ENCODE data around the gene PLEKHO2.

Gene PLEKHO2

GRCh38 chr15:64916365-64916764 is 74.7 kb downstream of the PLEKHO2 start:
- Histone ChIP-seq H3K4me2 (ENCODE audit: low read length) (no peak overlapping the region), H3K4me3 (ENCODE audit: low read length) (no peak overlapping the region)

GRCh38 chr15:64917211-64917610 is 75.5 kb downstream of the PLEKHO2 start:
- Histone ChIP-seq H3K9me2 (replicated peaks; ENCODE audit: control insufficient read depth, low read length) (no peaks in the 10 kb centered on the region), H3K4me1 (ENCODE audit: control insufficient read depth, low read length) (no peaks in the 10 kb centered on the region), H3K27ac (ENCODE audit: low read depth, low read length) (no peak overlapping the region), H3K4me2 (ENCODE audit: low read length) (no peak overlapping the region), H3K4me3 (ENCODE audit: low read length) (no peak overlapping the region), H4K20me1 (ENCODE audit: control insufficient read depth, insufficient read depth, low read depth, low read length) (no peaks in the 10 kb centered on the region; the same call in 1 of the 2 replicates), H3K27me3 (ENCODE audit: control insufficient read depth, low read length) (peaks cover 5% of the 10 kb centered on the region; the same call in 1 of the 2 replicates), H3K9me3 (ENCODE audit: control insufficient read depth, insufficient read depth, low read length) (no peaks in the 10 kb centered on the region), H3K79me2 (ENCODE audit: control insufficient read depth, low read length) (no peaks in the 10 kb centered on the region), H3F3A (ENCODE audit: control insufficient read depth, insufficient read depth) (no peaks in the 10 kb centered on the region), H3K36me3 (ENCODE audit: control insufficient read depth, low read length) (no peaks in the 10 kb centered on the region)
- TF ChIP-seq EZH2phosphoT487 (IDR thresholded peaks at IDR 0.05; ENCODE audit: borderline replicate concordance, low read length) (no peak), CTCF (IDR thresholded peaks at IDR 0.05; ENCODE audit: low read depth, low read length, poor library complexity, severe bottlenecking) (no peak)

More at GRCh38 chr15:64916365-64916764, 74.7 kb downstream of the PLEKHO2 start:
- peaks cover 14% of the 10 kb centered on the region for H3K27me3 ChIP-seq (ENCODE audit: control insufficient read depth, low read length)
- TF ChIP-seq CTCF (IDR thresholded peaks at IDR 0.05; ENCODE audit: low read depth, low read length, poor library complexity, severe bottlenecking) (no peak), EZH2phosphoT487 (IDR thresholded peaks at IDR 0.05; ENCODE audit: borderline replicate concordance, low read length) (no peak)
- H3K4me1 ChIP-seq (ENCODE audit: control insufficient read depth, low read length) = peaks cover 5% of the 10 kb centered on the region; the same call in 1 of the 2 replicates
- H3K9me2 ChIP-seq (replicated peaks; ENCODE audit: control insufficient read depth, low read length) = no peaks in the 10 kb centered on the region
- H4K20me1 ChIP-seq (ENCODE audit: control insufficient read depth, insufficient read depth, low read depth, low read length) = no peaks in the 10 kb centered on the region; the same call in 1 of the 2 replicates
- no peaks in the 10 kb centered on the region for H3F3A ChIP-seq (ENCODE audit: control insufficient read depth, insufficient read depth)
- H3K36me3 ChIP-seq (ENCODE audit: control insufficient read depth, low read length) = no peaks in the 10 kb centered on the region
- no peaks in the 10 kb centered on the region for H3K79me2 ChIP-seq (ENCODE audit: control insufficient read depth, low read length)
- H3K9me3 ChIP-seq (ENCODE audit: control insufficient read depth, insufficient read depth, low read length) = no peaks in the 10 kb centered on the region
- H3K27ac ChIP-seq (ENCODE audit: low read depth, low read length) = no peak overlapping the region
